GM18873 (cell line): ENCODE measurements around the gene PROX2.
A peak's percentile ranks its signal among the peaks of the same experiment; 100 is the strongest.

ENCODE experiments used
- ATAC-seq: cut with Tn5 transposase; IDR thresholded peaks from one replicate; pipeline ENCODE4 v1.9.1; 2021; ENCODE audit warnings: mild to moderate bottlenecking, moderate library complexity, moderate number of reproducible peaks; ENCODE audit not compliant: unreplicated experiment, low FRiP score

The PROX2 gene

DNA sequence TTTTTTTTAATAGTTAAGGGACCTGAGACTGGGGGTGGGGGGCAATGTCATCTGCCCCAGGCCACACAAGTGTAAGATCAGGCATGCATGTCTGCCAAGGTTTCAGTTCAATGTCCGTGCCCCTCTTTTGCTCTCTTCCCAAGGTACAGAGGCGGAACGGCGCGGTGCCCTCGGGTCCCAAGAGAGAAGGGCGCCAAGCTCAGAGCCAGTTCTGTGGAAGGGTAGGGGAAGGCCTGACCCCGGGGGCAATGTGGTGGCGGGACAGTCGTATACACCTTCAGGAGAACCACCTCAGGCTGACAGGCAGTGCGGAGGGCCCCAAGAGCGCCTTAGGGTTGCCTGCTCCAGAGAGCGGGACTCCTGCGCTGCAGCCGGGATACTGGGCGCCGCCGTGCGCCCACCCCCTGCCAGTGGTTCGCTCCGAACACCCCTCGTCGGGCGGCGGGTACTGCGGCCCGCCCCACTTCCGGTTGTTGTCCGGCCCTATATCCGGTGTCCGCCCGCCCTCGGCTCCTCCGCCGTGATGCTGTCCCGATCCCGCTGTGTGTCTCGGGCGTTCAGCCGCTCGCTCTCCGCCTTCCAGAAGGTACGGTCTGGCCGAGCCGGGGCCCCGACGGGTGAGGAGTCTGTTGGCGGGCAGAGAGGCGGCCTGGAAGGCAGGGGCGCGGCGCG is 5.6 kb upstream of the PROX2 start, which contains the start of gene DLST:
DLST (plus strand) TSS at position 486 of the 672 bp plus-strand sequence; CDS start at position 524, 38 bp downstream.
- ATAC-seq, result peak; percentile 68

DNA sequence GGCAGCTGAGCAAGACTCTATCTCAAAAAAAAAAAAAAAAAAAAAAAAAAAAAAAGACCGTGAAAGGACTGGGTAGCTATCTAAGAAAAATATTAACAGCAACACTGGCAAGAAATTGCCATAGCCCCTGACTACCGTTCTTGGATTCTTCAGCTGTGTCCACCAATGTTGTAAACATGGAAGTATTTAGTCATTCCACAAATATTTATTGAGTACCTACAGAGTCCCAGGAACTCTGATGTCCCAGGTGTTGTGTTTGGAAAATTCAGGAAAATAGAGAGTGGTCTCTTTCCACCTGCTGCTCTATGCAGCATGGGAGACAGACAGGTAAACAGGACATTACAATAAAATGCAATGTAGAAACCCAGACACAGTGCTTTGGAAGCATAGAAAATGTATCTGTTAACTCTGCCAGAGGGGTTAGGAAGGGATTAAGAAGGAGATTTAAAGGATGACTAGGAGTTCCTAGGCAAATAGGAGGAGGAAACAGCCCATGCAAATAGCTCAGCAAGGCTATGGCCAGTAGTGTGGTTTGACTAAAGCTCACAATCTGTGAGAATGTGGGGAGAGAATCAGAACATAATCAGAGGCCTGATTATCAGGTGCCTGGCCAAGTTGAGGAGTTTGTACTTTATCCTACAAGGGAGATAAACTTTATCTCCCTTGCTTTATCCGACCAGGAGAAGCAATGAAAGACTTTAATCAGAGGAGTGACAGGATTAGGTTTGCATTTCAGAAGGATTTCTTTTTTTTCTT is 3.7 kb upstream of the PROX2 start:
- ATAC-seq, result no peak

DNA sequence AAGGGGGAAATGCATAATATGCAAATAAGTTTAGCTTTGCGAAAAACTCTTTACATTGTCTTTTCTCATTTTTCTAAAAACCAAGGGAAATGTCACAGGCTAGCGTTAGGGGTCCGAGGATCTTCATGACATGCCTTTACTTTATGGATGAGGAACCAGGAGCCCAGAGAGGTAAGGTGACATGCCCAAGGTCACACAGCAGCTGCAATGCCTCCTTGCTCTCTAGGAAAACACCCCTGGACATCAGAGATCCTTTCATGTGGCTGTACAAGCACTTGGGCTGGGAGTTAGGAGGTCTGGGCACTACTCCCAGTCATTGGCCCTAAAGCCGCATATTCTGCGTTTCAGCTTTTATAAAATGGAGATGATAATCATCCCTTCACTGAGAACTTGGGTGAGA is 741 bp downstream of the PROX2 start:
- no peak for ATAC-seq

DNA sequence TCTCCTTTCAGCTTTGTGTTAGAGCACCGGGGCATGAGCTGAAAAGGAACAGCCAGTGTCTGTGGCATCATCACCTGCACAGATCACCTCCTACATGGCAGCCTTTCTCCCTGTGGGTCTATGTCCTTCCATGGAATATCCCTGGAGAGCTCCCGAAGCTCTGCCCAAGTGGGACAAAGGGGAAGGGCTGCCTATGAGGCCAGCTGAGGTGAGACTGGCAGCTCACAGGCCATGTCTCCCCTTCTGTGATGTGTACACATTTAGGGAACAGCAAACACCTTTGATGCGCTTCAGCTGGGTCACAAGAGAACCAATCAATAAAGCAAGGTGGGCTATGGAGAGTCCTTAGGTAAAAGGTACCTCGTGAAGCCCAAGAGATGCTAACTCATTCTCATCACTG is 4.1 kb downstream of the PROX2 start:
- no peak for ATAC-seq

DNA sequence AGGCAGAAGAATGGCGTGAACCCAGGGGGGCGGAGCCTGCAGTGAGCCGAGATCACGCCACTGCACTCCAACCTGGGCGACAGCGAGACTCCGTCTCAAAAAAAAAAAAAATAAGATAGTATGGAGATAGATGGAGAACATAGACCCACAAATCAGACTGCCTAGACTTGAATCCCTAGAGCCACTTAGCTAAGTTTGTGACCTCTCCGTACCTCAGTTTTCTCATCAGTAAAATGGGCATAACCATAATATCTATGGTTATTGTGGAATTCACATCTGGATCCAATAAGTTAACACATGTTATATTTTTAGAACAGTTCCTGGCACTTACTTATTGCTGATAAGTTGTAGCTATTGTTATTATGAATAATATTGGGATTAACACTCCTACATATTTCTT is 7.2 kb downstream of the PROX2 start:
- no peak for ATAC-seq

DNA sequence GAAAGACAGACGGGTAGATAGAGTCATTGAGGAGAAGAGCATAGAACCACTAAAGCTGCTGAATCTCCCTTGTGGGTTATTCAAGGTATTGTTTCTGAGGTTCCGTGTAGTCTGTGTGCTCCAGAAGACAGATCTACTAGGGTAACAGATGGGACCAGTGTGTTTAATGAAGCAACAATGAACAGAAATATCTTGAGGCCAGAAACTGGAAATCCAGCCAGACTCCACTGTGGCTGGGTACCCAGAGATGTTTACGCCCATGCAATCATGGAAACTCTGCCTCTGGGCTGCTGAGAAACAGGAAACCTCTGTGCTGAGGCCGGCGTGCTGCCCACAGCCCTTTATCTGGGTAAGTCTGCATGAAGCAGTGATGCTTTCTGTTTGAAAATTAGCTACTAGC is 8.3 kb downstream of the PROX2 start:
- ATAC-seq, result no peak

DNA sequence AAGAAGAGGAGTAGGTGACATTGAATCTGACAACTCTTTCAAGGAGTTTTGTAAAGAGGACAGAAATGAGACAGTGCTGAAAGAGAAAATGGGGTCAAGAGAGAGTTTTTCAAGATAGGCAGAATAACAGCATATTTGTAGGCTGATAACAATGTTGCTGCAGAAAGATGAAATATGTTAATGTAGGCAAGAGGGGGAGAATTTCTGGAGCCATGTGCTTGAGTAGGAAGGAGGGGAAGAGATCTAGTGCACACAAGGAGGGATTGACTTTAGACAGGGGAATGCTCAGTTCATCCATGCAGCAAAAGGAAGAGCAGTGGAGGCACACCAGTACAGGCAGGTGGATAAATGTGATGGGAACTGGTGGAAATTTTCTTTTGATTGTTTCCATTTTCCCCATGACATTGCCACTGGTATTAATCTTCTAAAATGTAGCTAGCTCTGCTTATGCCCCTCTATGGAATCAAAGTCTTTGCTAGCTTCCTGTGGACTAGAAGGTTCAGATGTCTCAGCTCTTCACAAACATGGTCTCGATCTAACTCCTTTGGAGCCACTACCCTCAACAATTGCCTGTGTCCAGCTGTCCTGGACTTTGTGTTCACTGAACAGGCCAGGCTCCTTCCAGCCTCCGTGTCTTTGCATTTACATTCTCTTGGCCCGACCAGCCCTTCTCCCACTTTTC is 9.1 kb downstream of the PROX2 start:
- no peak for ATAC-seq

DNA sequence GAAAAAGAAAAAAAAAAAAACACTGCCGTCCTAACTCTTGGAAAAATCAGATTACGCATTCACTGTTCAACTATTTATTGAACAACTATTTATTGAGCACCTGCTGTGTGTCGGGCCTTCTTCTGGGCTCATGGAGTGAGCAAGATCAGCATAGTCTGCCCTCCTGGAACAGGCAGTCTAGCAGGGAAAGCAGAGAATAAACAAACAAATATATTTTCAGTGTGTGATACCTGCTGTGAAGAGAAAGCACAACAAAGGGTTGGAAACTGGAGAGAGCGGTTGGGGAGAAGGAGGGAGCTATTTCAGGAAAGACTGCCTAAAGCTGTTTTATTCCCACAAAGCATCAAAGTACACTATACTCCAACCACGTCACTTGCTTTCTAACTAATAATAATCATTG is 10.8 kb downstream of the PROX2 start:
- ATAC-seq, result no peak

DNA sequence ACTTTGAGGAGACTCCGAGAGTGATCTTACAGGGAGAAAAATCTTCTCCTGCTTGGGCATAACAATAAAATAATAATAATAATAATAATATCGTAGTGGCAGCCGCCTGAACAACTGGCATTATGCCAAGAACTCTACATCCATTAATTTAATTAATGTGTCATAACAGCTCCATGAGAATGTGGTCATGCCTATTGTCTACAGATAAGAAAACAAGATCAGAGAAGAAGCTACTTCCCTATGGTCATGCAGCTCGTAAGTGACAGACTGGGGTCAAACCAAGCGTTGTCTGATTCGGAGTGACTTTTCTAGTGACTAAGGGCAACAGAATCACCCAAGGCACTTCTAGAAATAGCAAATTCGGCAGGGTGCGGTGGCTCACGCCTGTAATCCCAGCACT is 11.7 kb downstream of the PROX2 start:
- ATAC-seq, result no peak

DNA sequence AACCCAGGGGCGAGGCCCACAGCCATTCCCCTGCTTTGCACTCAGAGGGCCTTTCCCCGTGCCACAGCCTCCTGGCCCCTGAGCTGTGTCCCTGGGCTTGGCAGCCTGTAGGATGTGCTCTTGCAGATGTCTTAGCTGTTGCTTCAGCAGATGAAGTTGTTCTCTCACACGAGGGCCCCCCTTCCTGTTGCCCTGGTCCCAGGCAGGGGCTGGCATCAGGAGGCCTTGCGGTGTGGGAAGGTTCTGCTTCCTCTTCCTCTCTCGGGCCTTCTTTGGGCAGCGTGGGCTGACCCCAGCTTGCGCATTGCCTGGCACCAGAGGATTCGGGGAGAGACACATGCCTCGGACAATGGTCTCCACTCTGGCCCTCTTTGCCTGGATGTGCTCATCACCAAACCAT is 12.7 kb downstream of the PROX2 start:
- ATAC-seq, result no peak

DNA sequence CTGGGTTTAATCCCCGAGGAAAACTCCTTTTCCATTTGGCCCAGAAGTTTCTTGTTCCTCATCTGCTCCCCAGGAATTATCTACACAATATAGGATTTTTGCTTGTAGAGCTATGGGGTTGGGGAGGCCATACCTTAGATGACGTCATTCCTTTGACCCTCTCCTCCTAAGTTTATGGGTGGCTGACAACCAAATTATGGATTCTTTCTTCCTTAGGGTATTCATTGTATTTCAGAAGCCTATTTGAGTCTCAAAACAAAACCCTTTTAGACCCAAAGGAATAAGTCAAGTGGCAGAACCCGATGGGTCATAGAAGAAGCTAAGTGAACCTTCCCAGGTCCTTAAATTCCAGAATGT is 14.2 kb downstream of the PROX2 start:
- ATAC-seq, result no peak

DNA sequence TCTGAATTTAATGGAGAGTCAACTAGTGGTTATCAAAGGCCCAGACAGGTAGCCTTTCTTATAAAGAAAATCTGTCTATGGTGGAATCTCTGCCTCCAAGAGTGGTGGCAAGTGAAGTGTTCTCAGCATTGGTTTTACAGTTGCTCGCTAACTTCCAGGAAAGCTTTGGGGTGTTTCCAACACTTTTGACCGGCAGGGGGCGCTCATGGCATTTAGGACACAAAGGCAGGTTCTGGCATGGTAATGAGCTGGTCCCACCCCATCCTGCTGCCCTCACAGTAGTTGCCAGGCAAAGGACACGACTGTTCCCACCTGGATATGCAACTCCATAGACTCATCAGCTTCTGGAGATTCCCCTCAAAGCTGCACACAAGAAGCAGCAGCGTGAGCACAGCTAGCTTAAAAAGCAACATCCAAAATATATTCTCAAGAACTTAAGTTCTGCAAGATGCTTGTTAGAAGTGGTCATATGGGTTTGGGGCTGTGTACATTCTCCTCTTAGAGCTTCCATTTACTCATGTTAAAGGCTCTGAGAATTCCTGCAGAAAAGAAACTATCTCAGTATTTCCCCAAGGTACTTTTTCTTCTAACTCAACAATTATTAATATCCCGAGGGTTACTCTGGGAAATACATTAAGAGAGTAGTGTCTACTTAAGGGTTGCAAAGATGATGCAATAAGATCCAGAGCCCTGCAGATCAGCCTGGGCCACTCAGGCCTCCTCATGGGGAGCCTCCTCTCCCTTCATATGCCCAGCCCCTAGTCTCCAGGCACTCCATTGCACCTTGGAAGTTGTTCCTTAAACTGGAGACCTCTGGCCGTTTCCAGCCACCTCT is 14.8 kb downstream of the PROX2 start:
- no peak for ATAC-seq

DNA sequence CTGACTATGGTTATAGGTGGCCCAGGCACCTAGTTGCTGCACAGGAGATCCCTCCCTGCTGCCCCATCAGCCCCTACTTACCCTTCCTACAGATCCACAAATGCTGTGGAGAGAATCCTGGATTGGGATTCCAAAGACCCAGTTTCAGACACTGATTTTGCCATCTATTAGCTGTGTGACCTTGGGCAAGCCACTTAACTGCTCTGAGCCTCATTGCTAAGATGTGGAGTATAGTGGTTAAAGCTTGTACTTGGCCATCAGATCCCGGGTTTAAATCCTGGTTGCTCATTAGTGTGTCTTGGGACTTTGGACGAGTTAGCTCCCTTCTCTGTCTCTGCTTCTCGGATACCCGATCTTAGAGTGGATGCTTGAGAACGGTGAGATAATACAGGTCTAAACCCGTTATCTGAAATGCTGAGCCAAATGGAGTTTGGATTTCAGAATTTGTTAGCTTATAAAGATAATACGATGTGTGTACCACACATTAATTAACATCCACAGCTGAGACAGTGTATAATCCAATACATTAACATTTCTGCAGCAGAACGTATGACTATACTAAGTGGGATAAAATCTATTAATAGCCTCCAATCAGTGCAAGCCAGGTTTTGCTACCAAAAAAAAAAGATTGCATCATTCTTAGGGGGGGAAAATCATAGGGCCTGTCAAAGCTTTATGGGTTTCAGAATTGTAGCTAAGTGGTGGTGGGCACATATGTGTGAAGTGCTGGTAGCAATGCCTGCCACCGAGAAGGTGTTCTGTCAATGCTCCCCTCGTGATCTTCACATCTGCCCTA is 16.0 kb downstream of the PROX2 start:
- no peak for ATAC-seq

DNA sequence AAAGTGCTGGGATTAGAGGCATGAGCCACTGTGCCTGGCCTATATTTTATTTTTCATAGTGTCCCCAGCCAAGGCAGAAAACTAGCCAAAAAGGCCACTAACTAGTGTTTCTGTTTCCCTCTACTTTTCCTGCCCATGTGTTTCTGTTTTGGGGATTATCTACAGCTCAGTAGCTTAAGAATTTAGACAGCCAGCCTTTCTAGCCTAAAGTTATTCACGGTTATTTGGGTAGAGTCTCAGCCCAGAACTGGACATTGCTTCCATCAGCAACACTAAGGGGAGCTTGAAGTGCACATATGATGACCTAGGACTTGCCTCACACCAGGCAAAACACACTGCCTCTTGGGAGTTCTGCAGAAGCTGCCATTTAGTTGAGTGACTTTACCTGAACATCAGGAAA is 17.9 kb downstream of the PROX2 start:
- ATAC-seq, result no peak

DNA sequence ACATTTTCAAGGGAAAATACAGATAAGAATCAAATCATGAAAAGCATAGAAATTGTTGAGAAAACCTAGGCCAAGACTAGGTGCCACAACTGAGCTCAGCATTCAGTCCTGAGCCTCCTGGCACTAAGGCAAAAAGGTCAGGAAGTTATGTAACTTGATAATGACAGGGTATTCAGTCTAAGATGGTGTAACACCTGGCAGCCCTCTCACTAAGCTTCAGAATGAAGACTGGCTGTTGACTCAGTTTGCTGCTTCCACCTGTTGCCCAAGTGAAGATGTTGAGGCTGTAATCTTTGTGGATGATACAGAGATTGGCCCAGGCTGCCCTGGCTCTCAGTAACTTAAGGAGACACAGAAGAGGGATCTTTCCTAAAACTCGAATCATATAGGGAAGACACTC is 19.6 kb downstream of the PROX2 start:
- no peak for ATAC-seq

DNA sequence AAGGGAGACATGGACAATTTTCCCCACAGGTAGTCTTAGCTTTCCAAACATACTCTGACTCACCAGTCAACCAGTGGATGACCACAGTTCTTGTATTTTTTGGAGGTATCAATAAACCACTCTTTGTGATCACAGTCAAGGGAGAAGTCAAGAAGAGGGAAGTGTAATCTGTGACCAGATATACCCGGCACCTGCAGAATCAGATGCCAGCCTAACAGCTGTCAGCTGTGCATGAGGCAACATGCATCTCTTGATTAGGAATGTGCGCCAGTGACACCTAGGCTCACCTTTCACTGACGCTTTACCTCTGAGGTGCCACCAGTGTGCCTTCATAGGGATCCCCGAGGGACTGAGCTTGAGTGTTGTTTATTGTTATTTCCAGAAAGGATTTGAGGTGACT is 20.0 kb downstream of the PROX2 start:
- no peak for ATAC-seq

DNA sequence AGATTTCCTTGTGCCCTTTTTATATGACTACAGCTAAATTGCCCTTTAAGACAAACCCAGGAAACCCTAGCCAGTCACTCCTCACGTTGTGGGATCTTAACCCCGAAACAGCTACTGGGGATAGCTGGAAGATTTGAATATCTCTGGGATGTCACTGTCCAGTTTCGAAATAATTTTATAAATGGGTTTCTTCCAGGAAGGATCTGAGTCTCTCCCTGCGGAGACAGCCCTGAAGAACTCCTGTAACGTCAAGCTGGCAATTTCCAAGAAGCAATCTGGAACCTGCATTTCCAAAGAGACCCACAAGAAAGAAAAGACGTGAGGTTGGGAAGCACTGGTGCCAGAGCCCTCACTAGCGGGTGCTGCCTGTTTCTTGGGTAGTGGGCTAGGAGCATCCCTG is 20.9 kb downstream of the PROX2 start:
- ATAC-seq, result no peak

DNA sequence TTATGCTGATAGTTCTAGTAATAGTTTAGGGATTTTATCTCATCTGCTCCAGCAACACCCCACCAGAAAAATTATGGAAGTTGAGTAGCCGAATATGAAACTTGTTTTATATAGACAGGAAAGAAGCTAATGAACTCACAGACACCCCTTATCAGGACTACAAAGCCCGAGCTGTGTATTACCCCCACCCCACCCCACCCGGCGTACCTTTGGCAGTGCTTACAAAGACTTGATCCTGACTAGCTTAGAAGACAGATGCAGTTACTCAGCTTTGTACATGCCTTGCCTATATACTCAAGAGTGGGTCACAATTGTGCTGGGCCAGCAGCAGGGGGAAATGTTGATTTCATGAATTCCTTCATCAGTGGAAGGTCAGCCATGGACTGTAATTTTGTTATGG is 22.4 kb downstream of the PROX2 start:
- ATAC-seq, result no peak

DNA sequence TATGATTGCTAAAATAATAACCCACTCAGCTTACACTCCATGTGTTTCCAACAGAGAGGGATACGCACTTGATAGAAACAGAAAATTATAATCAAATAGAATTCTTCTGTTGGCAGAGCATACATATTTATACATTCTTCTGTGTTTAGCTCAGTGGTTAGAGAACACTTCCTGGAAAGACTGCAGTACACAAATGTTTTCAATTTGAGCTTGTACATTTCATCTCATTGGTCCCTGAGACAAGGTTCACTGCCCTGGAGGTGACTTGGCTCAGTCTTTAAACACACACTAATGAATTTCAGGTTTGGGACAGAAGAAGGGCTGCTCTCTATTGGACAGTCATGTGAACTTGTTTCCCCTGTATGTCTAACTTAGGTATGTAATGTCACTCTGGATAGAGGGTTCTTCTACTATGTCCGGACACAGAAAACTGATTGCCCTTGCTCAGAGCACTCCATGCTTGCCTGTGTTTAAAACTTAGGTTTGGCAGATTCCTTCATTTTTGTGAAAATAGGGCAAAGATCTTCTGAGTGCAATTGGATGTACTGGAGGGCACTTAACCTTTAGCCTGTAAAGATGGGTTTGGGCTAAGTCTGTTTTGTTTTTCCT is 22.9 kb downstream of the PROX2 start:
- no peak for ATAC-seq

DNA sequence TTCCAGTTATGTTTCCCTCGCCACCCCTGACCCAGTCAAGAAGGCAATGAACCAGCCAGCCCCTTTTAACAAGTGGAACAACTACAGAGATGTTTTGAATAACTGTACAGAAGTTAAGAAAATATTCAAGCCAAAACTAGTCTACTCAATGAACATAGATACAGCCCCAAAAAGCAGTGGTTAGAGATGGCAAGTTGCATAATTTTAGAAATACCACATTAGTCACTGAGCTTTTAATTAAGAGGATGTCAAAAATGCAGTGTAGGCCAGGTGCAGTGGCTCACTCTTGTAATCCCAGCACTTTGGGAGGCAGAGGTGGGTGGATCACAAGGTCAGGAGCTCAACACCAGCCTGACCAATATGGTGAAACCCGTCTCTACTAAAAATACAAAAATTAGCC is 27.2 kb downstream of the PROX2 start:
- ATAC-seq, result no peak
